ENCODE measurements around the gene PLEKHG3.

- no peak for TF ChIP-seq CTCF (IDR thresholded peaks at IDR 0.05)
- TF ChIP-seq SIN3A (IDR thresholded peaks at IDR 0.05; ENCODE audit: borderline replicate concordance, insufficient read depth, low read depth, low read length): no peak
Observed at GRCh38 chr14:64696355-64696857, 7.8 kb upstream of the PLEKHG3 start.
